CD4-positive, alpha-beta T cell treated with Interleukin-1 beta for 1 hour (primary cell): Measurements from ENCODE around the gene BTBD1.
"Not testable (repeated sequence)": the region's sequence is repeated elsewhere in the genome, so short reads cannot be mapped to it uniquely, and the experiment has no call there.

Experiments used
- DNase-seq, 2 donors: peaks; one replicate each; pipeline ENCODE4 v3.0.0-alpha.2; 2020 to 2022

The BTBD1 gene

DNA sequence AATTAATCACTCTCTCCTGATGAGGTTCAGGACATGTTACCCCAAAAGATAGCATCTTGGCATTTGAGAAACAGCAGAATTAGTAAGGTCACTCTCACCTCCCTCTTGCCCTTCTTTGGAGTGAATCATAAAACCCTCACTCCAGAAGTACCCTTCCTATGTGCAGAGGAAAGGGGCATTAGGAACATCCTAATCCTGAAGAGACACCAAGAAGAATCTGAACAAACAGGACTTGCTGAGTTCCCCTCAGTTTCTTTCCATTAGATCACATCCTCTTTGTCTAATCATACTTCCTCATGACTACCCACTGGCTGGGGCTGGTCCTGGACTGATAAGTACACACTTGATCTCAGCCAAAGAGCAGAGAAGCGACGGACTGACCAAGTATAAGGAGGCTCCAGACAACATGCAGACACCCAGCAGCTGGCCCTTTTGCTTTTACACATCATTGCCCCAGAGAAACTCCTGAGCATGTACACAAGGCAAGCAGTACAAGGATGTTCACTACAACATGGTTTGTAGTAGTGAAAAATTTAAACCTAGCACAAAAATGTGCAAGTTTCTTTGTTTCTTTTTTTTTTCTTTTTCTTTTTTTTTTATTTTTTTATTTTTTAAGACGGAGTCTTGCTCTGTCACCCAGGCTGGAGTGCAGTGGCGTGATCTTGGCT lies 25.4 kb upstream of the BTBD1 start:
- peak in 1 of 2 donors; percentile 36 for DNase-seq

DNA sequence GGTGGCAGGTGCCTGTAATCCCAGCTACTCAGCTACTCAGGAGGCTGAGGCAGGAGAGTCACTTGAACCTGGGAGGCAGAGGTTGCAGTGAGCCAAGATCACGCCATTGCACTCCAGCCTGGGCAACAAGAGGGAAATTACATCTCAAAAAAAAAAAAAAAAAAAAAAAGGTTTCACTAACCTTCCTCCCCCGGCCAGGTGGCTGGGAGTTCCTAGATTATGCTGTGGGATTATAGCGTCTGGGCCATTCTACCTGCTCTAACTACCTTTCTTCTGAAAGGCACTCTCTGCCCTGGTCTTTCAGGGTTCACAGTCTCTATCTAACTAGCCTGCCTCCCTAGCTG lies 24.9 kb upstream of the BTBD1 start:
- DNase-seq: not testable (repeated sequence)

- no peak for DNase-seq
These were observed 23.4 kb upstream of the BTBD1 start for GRCh38 chr15:83090465-83090864.

- DNase-seq: no peak
These were observed 21.8 kb upstream of the BTBD1 start for GRCh38 chr15:83088876-83089275.

DNA sequence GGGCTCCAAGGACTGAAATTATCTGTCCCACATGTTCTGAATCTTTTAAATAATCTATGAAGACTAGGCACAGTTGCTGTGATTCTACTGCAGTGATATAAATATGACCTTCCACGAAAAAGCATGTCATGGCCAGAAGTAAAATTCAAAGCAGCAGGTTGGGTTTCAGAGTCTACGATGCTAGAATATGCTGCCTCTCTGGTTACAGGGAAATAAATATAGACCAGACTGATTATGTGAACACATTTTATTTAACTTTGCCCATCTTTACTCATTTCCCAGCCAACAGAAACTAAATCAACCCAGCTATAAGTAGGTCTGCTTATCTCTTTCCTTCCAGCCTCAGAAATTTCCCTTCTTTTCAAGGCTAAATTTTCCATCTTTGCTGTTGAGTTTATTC lies 20.5 kb upstream of the BTBD1 start:
- no peak for DNase-seq

DNA sequence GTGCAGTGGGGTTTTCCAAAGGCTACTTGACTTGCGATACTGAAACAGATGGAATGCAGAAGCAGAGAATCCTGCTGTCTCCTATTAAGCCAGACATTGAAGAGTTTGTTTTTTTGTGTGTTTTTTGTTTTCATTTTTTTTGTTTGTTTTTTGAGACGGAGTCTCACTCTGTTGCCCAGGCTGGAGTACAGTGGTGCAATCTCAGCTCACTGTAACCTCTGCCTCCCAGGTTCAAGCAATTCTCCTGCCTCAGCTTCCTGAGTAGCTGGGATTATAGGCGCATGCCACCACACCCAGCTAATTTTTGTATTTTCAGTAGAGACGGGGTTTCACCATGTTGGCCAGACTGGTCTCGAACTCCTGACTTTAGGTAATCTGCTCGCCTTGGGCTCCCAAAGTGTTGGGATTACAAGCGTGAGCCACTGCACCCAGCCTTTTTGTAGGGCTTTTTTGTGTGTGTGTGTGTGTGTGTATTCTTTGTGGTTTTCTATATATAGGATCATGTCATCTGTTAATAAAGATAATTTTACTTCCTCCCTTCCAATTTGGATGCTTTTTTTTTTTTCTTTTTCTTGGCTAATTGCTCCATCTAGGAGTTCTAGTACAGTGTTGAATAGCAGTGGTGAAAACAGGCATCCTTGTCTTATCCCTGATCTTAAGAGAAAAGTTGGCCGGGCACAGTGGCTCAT lies 19.0 kb upstream of the BTBD1 start:
- not testable (repeated sequence) for DNase-seq

- not testable (repeated sequence) for DNase-seq
These were observed 18.4 kb upstream of the BTBD1 start for GRCh38 chr15:83085461-83085860.

DNA sequence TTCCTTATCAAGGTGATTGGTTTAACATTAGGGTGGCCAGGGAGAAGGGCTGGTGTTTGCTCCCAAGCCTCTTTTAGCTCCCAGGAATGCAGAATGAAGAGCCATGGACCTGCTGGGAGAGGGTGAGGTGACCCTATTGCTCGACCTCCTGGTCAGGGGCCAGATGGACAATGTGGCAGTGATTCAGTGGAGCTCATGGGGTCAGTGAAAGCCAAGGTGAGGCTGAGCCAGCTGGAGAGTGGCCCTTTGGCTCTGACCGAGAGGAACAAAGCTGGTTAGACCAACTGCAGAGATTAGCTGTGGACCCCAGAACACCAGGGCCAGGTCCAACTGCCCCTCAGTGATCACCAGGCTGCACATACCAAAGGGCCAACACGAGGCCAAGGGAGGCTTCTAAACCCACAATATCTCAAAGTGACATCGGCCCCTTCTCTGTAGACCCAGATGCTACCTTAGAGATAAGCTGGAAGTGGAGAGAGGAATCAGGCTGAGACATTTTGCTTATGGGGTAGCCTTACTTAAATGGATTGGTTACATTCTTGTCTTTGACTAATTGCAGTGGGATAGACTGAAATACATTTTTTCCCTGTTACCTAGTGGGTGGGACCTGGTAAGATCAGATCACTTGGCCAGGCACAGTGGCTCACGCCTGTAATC lies 15.8 kb upstream of the BTBD1 start:
- DNase-seq: no peak

DNA sequence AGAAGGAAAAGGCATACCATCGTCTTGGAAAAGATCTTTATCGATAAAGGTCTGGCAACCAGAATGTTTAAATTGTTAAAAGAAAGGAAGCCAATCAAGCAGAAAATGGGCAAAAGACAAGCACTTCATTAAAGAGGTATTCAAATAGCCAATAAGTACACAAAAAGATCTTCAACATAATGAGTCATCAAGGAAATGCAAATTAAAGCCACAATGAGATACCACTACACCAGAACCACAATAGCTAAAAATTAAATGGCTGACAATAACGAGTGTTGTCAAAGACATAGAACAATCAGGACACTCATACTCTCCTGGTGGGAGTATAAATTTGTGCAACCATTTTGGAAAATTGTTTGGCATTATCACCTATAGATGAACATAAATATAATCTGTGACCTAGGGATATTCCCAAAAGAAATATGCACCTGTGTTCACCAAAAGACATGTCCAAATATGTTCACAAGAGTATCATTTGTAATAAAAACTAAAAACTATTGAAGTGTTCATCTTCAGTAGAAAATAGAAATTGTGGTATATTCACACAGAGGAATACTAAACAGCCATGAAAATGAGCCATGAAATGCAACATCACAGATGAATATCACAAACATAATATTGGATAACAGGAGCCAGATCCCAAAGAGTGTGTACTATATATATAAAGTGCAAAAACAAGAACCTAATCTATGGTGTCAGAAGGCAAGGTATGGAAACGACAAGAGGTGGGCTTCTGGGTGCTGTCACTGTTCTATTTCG lies 14.4 kb upstream of the BTBD1 start:
- DNase-seq: no peak

DNA sequence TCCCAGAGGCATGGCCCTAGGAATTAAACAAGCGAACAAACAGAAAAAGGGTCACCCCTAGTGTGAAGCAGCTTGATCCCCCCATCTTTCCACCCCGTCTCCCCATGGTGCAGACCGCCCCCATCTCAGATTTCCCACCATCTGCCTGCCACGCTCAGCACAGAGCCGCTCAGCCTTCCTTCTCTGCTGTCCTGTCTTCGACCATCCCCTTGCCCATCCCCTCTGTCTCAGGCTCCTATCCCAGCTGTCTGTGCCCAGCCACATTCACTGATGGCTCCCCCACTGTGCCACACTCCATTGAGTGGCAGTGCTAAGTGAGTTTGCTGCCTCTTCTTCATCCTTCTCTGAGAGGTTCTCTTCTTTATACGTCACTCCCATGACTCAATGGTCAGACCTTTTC lies 11.7 kb upstream of the BTBD1 start:
- no peak for DNase-seq

DNA sequence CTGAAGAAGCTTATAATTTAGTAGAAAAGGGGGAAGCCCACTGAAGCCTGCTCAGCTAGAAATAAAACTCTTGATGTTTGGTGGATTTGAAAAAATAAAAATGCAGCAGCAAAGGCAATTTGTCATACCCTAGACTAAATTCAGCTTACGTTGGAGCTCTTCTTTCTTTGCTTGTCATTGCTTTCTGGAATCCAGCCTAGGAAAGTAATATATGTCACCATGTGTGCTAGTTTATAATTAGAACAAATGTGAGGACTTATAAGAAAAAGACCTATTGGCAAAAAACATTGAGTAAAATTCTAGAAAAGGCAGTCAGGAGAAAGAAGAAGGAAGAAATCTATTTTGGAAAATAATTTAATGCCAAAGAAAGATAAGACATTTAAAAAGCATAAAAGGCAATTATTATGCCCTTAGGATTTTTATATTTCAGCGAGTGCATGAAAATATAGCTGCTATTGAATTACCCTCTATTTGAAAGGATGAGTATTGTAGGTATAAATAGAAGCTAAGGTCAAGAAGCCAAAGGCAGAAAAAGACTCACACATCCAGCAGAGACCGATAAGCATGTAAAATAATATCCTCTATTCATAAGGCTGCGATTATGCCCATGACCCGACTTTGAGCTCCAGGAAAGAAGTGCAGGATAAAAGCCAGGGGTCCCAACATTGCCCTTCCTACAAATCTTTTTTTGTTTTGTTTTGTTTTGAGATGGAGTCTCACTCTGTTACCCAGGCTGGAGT lies 10.6 kb upstream of the BTBD1 start:
- no peak for DNase-seq

- peak; percentile 63 to 73 for DNase-seq
These were observed 2.2 kb upstream of the BTBD1 start for GRCh38 chr15:83069211-83069642.

- no peak for DNase-seq
These were observed 1.0 kb upstream of the BTBD1 start for GRCh38 chr15:83068054-83068453.

DNA sequence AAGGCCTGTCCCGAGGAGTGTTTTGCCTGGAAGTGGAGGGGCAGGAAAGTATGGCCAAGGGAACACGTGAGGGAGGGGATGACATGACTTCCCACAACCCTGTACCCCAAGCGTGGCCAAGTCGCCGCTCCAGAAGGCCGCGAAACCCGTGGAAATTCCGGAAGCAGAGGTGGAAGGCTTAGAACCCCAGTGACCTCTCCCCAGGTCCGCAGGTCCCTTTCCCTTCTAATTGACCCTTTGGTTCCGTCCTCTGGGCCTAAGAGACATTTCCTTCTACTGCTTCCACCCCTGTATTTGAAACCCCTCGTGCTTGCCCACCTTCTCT lies 548 bp upstream of the BTBD1 start:
- no peak for DNase-seq

GRCh38 chr15:83066034-83066733 lies 868 bp downstream of the BTBD1 start:
- no peak for DNase-seq

- no peak for DNase-seq
These were observed 1.6 kb downstream of the BTBD1 start for GRCh38 chr15:83065431-83065830.

DNA sequence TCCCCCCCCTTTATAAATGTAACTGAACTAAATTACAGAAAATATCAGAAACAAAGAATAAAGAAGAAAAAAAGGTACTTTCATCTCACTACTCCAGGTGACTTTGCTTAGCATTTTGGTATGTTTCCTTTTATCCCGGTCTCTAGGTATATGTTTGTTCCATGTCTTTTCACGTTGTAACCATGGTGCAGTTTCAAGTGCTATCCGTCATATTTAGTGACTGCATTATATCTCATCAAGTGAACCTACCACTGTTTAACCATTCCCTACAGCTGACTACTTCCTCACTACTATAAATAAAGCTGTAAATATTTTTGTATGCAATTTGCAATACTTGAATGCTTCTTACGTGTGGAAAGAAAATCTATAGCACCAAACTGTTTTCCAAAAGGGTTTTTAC lies 2.2 kb downstream of the BTBD1 start:
- no peak for DNase-seq

DNA sequence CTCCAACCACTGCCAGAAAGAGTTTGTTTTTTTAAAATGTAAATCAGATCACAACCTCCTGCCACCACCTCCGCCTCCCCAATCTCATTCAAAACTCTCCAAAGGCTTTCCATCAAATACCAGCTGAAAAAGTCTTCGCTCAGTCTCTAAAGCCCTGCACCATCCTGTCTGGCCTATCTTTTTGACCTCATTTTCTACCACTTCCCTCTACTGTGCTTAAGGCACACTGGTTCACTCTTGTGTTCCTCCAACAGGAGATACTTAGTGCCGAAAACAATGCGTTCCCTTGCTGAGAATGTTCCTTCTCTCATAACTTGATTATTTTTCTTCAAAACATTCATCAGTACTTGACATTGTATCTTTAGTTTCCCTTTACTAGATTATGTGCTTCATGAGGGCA lies 3.5 kb downstream of the BTBD1 start:
- DNase-seq: no peak

DNA sequence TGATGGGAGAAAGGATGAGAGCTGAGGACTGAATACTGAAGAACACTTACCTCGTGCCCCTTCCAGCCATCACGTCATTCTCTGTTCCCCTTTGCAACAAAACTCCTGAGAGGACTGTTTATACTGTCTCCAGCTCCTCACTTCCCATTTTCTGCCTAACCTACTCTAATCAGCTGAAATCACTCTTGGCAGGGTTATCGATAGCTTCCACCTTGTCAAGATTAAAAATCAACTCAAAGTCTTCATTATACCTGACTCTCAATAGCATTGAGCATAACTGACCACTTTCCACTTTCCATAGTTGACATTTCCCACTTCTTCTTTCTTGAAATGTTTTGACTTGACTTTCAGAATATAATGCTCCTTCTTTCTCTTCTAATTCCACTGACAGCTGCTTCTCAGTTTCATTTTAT lies 4.3 kb downstream of the BTBD1 start:
- no peak for DNase-seq

- DNase-seq: no peak
These were observed 5.4 kb downstream of the BTBD1 start for GRCh38 chr15:83061680-83062079.

GRCh38 chr15:83057696-83058376 lies 9.2 kb downstream of the BTBD1 start:
- no peak for DNase-seq

DNA sequence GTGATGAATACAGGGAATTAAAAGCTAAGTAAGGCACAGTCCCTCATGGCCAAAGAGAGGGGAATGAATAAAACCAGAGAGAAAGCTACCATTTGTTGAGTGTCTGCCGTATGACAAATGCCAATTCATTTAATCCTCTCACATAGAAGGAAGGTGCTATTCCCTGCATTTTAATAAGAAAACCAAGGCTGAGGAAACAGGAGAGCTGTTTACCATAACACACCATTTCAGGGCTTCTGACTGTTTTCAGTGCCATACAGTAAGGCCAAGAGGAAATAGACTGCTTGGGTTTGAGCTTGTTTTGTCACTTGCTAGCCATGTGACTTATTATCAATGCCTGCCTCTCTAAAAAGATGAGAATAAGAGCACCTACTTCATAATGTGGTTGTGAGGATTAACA lies 10.1 kb downstream of the BTBD1 start:
- DNase-seq: no peak
